ENCODE results near the gene SLC8A1.

GRCh38 chr2:40144022-40144421 is 307.9 kb downstream of the SLC8A1 start:
- no peak for TF ChIP-seq CTCF (IDR thresholded peaks at IDR 0.05 in 4 of 5, conservative IDR thresholded peaks at IDR 0.05 in 1 of 5)
- no peak for TF ChIP-seq POLR2A (IDR thresholded peaks at IDR 0.05)
